ENCODE data around the gene SIPA1L3.
A peak's percentile ranks its signal among the peaks of the same experiment; 100 is the strongest.

The SIPA1L3 gene

GRCh38 chr19:37977992-37978391 lies 71.0 kb downstream of the SIPA1L3 start:
- no peak overlapping the region for H3K4me3 ChIP-seq (ENCODE audit: control insufficient read depth, low read depth, low read length)
- DNase-seq (ENCODE audit: low read depth): peak; percentile 39
- no peak for TF ChIP-seq CTCF (IDR thresholded peaks at IDR 0.05; ENCODE audit: control insufficient read depth, insufficient read depth, low read depth, low read length, missing control alignments)

GRCh38 chr19:37979547-37980082 lies 72.6 kb downstream of the SIPA1L3 start:
- TF ChIP-seq CTCF (IDR thresholded peaks at IDR 0.05; ENCODE audit: control insufficient read depth, insufficient read depth, low read depth, low read length, missing control alignments): no peak
- DNase-seq (ENCODE audit: low read depth): no peak

GRCh38 chr19:37980419-37981170 lies 73.6 kb downstream of the SIPA1L3 start:
- H3K4me3 ChIP-seq (ENCODE audit: control insufficient read depth, low read depth, low read length): no peak overlapping the region
- no peak for DNase-seq (ENCODE audit: low read depth)
- no peak for TF ChIP-seq CTCF (IDR thresholded peaks at IDR 0.05; ENCODE audit: control insufficient read depth, insufficient read depth, low read depth, low read length, missing control alignments)

More at GRCh38 chr19:37979547-37980082, 72.6 kb downstream of the SIPA1L3 start:
- H3K4me3 ChIP-seq (ENCODE audit: control insufficient read depth, low read depth, low read length): no peak overlapping the region

- no peak overlapping the region for H3K4me3 ChIP-seq (ENCODE audit: control insufficient read depth, low read depth, low read length)
- TF ChIP-seq CTCF (IDR thresholded peaks at IDR 0.05; ENCODE audit: control insufficient read depth, insufficient read depth, low read depth, low read length, missing control alignments): no peak
Measured at GRCh38 chr19:37981785-37982475, 74.9 kb downstream of the SIPA1L3 start.

GRCh38 chr19:37982655-37983054 lies 75.6 kb downstream of the SIPA1L3 start:
- H3K4me3 ChIP-seq (ENCODE audit: control insufficient read depth, low read depth, low read length): no peak overlapping the region
- TF ChIP-seq CTCF (IDR thresholded peaks at IDR 0.05; ENCODE audit: control insufficient read depth, insufficient read depth, low read depth, low read length, missing control alignments): no peak
- DNase-seq (ENCODE audit: low read depth): no peak

More at GRCh38 chr19:37981785-37982475, 74.9 kb downstream of the SIPA1L3 start:
- no peak for DNase-seq (ENCODE audit: low read depth)

- no peak for DNase-seq (ENCODE audit: low read depth)
- no peak overlapping the region for H3K4me3 ChIP-seq (ENCODE audit: control insufficient read depth, low read depth, low read length)
- TF ChIP-seq CTCF (IDR thresholded peaks at IDR 0.05; ENCODE audit: control insufficient read depth, insufficient read depth, low read depth, low read length, missing control alignments): no peak
Measured at GRCh38 chr19:37983153-37983552, 76.1 kb downstream of the SIPA1L3 start.

Data from AG09309 (cell line).